Activated CD8-positive, alpha-beta T cell treated with anti-CD3 and anti-CD28 coated beads for 36 hours (primary cell): ENCODE results near the gene EWSR1. TPM values are rescaled to one million over a fixed set of nuclear protein-coding genes. Genes with fewer than 3 reads are reported as not detected.
"Not testable (repeated sequence)": the region's sequence is repeated elsewhere in the genome, so short reads cannot be mapped to it uniquely, and the experiment has no call there.

Source experiments
- ATAC-seq: fragments of 200-7000 bp; cut with Tn5 transposase; one replicate; pipeline ENCODE4 v1.10.0; 2021; ENCODE audit warnings: mild to moderate bottlenecking, moderate library complexity
- CTCF ChIA-PET: fragments of 350-600 bp; sonication (Branson Sonifier 250); formaldehyde crosslinking; loops from one replicate; lab custom pipeline; 2021; ENCODE audit warnings: antibody characterized with exemption; lab: Charles Lee
- POLR2A ChIA-PET: fragments of 350-600 bp; sonication (Branson Sonifier 250); formaldehyde crosslinking; loops from one replicate; lab custom pipeline; 2021; ENCODE audit warnings: antibody characterized with exemption; lab: Charles Lee
- DNase-seq: peaks from one replicate; pipeline ENCODE4 v3.0.0-alpha.2; 2020
- H3K27ac Mint-ChIP-seq: one replicate; pipeline ENCODE4 v1.8.0; 2021; ENCODE audit warnings: mild to moderate bottlenecking, mixed read lengths
- H3K27me3 Mint-ChIP-seq: one replicate; pipeline ENCODE4 v1.8.0; 2021; ENCODE audit warnings: mixed read lengths
- H3K36me3 Mint-ChIP-seq: one replicate; pipeline ENCODE4 v1.8.0; 2021; ENCODE audit warnings: low read depth, mixed read lengths
- H3K4me1 Mint-ChIP-seq: one replicate; pipeline ENCODE4 v1.8.0; 2021; ENCODE audit warnings: low read depth, mixed read lengths
- H3K4me3 Mint-ChIP-seq: one replicate; pipeline ENCODE4 v1.8.0; 2021; ENCODE audit warnings: mild to moderate bottlenecking, moderate library complexity, mixed read lengths
- H3K9me3 Mint-ChIP-seq: one replicate; pipeline ENCODE4 v1.8.0; 2021; ENCODE audit warnings: mixed read lengths
- CTCF ChIP-seq: fragments of 200-600 bp; IDR thresholded peaks from one replicate; pipeline ENCODE4 v1.8.0; 2022; ENCODE audit warnings: antibody characterized with exemption, mild to moderate bottlenecking
- intact Hi-C: fragments of 100-400 bp; cut with micrococcal nuclease; formaldehyde crosslinking; loops from one replicate; pipeline ENCODE4 v1.10.0; 2022
- total RNA-seq, 2 experiments: library from RNA; stranded (reverse); gene quantifications; one replicate each; pipeline ENCODE4 v1.2.3, GENCODE V29; 2021

EWSR1 gene
- total RNA-seq, 2 experiments from 2014 or later: 307 to 315 TPM

- no peaks in the 10 kb centered on the region for H3K27me3 Mint-ChIP-seq
- no peaks in the 10 kb centered on the region for H3K4me1 Mint-ChIP-seq
- intact Hi-C loops: no loop called here
- H3K4me3 Mint-ChIP-seq: no peak overlapping the region
- no peaks in the 10 kb centered on the region for H3K9me3 Mint-ChIP-seq
- no peak for TF ChIP-seq CTCF
- ChIA-PET CTCF (interaction anchor here (0.6 to 2.5 kb wide), 3 partner anchors 14 to 961 kb away, joined by 3 to 14 read pairs (median 3); no protein-coding TSS in a partner anchor), POLR2A (no interaction called here)
- no peak overlapping the region for H3K27ac Mint-ChIP-seq
- ATAC-seq (no peak), DNase-seq (no peak)
- no peaks in the 10 kb centered on the region for H3K36me3 Mint-ChIP-seq
Observed at GRCh38 chr22:29230972-29231875, 36.8 kb upstream of the EWSR1 start.

- no peak for DNase-seq
- Mint-ChIP-seq H3K27ac (no peak overlapping the region), H3K9me3 (no peaks in the 10 kb centered on the region), H3K4me1 (no peaks in the 10 kb centered on the region), H3K4me3 (no peak overlapping the region), H3K27me3 (no peaks in the 10 kb centered on the region), H3K36me3 (no peaks in the 10 kb centered on the region)
- CTCF ChIA-PET: interaction anchor here (0.6 kb wide), 1 partner anchor 962 kb away, joined by 3 read pairs; no protein-coding TSS in a partner anchor
- no peak for ATAC-seq
- no peak for TF ChIP-seq CTCF
- POLR2A ChIA-PET: no interaction called here
- intact Hi-C loops: no loop called here
Observed at GRCh38 chr22:29231971-29232959, 35.8 kb upstream of the EWSR1 start.

DNA sequence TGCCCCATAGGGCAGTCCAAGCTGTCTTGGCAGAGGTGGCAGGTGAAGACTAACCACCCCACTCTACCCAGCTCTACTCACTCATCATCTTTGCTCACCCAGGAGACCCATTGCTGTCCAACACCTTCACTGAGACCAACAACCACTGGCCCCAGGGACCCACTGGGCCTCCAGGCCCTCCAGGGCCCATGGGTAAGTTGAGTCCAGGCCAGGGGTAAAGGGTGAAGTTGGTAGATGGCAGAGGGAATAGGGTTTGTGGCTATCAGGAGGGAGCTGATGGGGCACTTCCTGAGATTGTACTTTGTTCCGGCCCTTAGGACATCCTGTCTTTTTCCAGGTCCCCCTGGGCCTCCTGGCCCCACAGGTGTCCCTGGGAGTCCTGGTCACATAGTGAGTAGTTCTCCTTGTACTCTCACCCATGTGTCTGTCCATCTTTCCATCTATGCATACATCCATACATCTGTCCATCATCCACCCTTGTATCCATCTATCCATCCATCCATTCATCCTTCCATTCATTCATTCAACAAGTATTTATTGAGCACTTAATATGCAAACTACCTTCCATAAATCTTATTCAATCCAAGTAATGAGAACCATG, 34.7 kb upstream of the EWSR1 start:
- H3K27me3 Mint-ChIP-seq: no peaks in the 10 kb centered on the region
- no peaks in the 10 kb centered on the region for H3K36me3 Mint-ChIP-seq
- H3K27ac Mint-ChIP-seq: no peak overlapping the region
- intact Hi-C loops: no loop called here
- ATAC-seq: no peak
- no peak for TF ChIP-seq CTCF
- DNase-seq: no peak
- no peak overlapping the region for H3K4me3 Mint-ChIP-seq
- POLR2A ChIA-PET: no interaction called here
- CTCF ChIA-PET: no interaction called here
- H3K4me1 Mint-ChIP-seq: no peaks in the 10 kb centered on the region
- H3K9me3 Mint-ChIP-seq: no peaks in the 10 kb centered on the region

- H3K27me3 Mint-ChIP-seq, H3K36me3 Mint-ChIP-seq, H3K4me3 Mint-ChIP-seq, ATAC-seq, DNase-seq, H3K27ac Mint-ChIP-seq, H3K4me1 Mint-ChIP-seq, intact Hi-C loops, CTCF ChIA-PET: not testable (repeated sequence)
- peaks cover 16% of the 10 kb centered on the region for H3K9me3 Mint-ChIP-seq
- POLR2A ChIA-PET: interaction anchor here (1.1 kb wide), 1 partner anchor 22 kb away, joined by 3 read pairs; no protein-coding TSS in a partner anchor
Observed at GRCh38 chr22:29240481-29240880, 27.6 kb upstream of the EWSR1 start.

GRCh38 chr22:29243874-29244446, 24.1 kb upstream of the EWSR1 start:
- ATAC-seq: no peak
- Mint-ChIP-seq H3K36me3 (no peaks in the 10 kb centered on the region), H3K9me3 (peaks cover 16% of the 10 kb centered on the region), H3K27me3 (peaks cover 4% of the 10 kb centered on the region), H3K4me3 (no peak overlapping the region), H3K27ac (no peak overlapping the region), H3K4me1 (no peaks in the 10 kb centered on the region)
- ChIA-PET CTCF (interaction anchor here (0.9 to 2.7 kb wide), 5 partner anchors 14 to 414 kb away, joined by 3 to 19 read pairs (median 13); partner anchors contain the start of gene KREMEN1), POLR2A (no interaction called here)
- intact Hi-C loops: no loop called here
- no peak for DNase-seq
- TF ChIP-seq CTCF: no peak
